NCI-H2227 treated with DMSO at 0.1 percent for 48 hours (cell line): ENCODE data around the gene C2orf78.

ENCODE experiments used
- DNase-seq: peaks from one replicate; lab custom pipeline; 2025; lab: John Stamatoyannopoulos, UW

The C2orf78 gene

DNA sequence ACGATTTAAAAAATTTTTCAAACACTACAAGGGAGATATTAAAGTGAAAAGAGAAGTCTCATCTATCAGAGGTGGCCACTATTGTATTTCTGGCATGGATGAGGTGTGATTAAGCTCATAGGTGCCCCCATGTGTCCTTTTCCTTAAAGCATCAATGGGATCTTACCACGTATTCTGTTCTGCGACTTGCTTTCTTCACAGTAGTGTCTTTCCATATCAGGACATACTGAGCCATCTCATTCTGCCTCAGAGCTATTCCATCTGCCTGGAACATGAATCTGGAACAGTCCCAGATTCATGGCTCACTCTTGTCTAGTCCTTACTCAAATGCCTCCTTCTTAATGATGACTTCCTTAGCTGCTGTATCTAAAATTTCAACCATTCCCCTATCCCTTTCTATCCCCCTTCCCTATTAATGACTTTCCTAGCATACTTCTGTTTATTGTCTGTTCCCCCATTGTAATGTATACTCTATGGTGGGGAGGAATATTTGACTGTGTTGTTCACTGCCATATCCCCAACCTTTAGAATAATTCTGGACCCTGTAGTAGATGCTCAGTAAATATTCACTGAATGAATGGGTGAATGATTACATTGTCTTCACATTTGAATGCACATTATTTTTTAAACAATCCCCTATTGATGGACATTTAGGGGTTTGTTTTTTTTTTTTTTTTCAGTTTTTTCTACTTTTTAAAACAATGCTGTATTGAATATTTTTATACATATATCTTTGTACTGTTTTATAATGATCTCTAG lies 55.8 kb downstream of the C2orf78 start:
- DNase-seq = peak; percentile 10

- no peak for DNase-seq
Observed at GRCh38 chr2:73841912-73842738, 58.1 kb downstream of the C2orf78 start.

DNA sequence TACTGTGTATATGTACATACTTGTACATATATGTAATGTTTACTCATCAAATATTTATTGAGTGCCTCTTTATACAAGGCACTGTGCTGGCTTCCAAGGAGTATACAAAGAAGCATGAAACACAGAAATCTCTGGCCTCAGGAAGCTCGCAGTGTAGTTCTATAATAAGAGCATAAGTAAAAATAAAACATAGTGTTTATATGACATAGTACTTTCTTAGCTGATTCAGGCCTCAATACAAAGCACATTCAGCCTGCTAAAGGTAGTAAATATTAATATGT lies 58.7 kb downstream of the C2orf78 start:
- DNase-seq = no peak

DNA sequence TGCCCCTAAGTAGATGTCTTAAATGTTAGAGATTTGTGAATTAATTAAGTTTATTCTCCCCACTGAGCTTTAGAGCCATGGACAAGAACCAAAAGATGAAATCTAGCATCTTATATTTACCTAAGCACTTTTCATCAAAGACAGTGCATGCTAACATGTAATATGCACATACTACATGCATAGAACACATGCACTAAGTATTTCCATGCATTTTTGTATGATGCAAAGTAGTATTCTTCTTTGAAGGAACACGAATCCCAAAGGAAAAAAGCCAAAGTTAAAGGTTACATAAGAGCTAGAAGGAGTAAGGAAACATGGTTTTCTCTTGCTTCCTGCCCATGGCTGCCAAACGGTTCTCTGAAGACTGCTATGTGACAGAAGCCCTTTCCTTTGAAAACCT lies 60.1 kb downstream of the C2orf78 start:
- no peak for DNase-seq

GRCh38 chr2:73850009-73850408 lies 66.0 kb downstream of the C2orf78 start:
- no peak for DNase-seq

- no peak for DNase-seq
Observed at GRCh38 chr2:73851274-73851673, 67.3 kb downstream of the C2orf78 start.

DNA sequence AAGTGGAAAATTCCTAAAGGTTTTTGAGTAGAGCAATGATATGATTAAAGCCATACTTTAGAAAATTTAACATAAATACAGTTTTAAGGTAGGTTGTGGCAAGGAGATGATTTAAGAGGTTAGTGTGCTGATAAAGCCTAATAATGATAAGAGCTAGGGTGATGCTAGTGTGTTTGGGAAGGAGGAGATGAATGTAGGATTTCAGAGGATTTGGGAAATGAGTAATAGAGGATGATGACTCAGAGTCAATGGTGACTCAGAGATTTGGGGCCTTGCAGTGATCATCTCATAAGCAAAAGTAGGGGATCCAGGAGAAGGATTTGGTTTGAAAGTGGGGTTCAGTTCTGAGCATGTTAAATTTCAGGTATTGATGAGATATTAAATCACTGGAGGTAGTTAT lies 68.0 kb downstream of the C2orf78 start:
- DNase-seq = no peak

- no peak for DNase-seq
Observed at GRCh38 chr2:73855526-73855925, 71.5 kb downstream of the C2orf78 start.

GRCh38 chr2:73856214-73856613 lies 72.2 kb downstream of the C2orf78 start:
- DNase-seq = no peak

DNA sequence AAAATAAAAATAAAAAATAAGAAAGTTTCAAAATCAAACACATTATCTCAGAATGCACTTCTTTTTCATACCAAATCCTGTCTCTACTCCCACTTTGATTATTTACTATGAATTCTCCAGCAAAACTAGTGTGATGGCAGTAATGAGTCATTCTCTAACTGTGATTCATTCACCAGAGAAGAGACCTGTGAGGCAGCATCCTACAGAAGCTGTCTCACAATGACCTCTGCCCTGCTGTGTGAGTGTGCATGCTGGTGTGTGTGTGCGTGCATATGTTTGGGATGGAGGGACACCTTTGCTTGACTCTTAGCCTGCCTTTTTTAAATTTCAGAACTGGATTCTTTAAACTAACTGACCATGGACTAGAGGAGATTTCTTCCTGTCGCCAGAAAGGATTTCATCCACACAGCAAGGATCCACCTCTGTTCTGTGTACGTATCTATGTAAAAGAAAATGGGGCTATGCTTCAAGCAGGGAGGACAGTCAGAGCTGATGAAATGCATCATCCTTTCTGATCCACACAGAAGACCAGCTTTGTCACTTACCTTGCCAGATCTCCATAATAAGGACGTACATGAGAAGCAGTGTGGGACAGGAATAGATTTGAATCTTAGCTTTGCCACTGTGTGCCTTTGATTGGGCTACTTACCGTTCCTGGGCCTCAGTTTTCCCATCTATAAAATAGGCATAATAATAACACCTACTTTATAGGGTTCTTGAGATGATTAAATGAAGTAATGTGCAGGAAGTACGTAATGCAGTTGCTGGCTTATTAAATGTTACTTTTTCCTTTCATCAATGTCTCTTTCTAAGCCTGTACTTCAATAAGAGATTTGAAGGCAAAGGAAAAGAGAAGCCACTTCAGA lies 76.0 kb downstream of the C2orf78 start:
- no peak for DNase-seq

GRCh38 chr2:73862987-73863386 lies 79.0 kb downstream of the C2orf78 start:
- DNase-seq = no peak
